Measurements from ENCODE around the gene FRG2B.
"Not testable (repeated sequence)": the region's sequence is repeated elsewhere in the genome, so short reads cannot be mapped to it uniquely, and the experiment has no call there.

FRG2B gene

GRCh38 chr10:133626695-133627094 lies at the start of gene FRG2B:
Gene FRG2B (minus strand): TSS chr10:133626795. CDS start chr10:133626742, 53 bp downstream.
- not testable (repeated sequence) for DNase-seq

DNA sequence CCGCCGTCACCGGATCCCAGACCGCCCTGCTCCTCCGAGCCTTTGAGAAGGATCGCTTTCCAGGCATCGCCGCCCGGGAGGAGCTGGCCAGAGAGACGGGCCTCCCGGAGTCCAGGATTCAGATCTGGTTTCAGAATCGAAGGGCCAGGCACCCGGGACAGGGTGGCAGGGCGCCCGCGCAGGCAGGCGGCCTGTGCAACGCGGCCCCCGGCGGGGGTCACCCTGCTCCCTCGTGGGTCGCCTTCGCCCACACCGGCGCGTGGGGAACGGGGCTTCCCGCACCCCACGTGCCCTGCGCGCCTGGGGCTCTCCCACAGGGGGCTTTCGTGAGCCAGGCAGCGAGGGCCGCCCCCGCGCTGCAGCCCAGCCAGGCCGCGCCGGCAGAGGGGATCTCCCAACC lies 40.9 kb upstream of the FRG2B start:
- not testable (repeated sequence) for DNase-seq

DNA sequence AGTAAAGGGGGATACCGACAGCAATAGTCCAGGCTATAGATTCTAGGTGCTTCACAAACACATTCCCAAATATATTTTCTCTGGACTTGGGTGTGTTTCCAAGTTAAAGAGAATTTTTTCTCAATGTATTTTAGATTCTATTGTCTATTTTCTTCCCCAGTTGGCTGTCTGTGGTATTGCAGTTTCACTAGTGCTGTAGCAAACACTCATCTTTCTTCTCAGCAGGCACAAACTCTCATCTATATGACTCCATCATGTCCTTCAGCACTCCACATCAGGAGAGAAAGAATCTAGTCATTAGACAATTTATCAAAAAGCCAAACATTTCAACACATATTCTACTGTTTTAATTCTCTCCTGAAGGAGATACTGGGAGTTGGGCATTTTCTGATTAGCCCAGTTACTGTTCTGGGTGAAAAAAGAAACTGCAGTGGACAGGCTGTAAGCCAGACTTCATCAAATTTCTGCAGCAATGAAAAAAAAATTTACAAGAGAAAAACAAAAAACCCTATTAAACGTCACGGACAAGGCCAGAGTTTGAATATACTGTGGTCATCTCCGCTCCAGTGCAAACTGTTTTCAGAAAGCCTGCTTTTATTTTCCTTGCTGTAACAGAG lies 37.1 kb upstream of the FRG2B start:
- not testable (repeated sequence) for DNase-seq

DNA sequence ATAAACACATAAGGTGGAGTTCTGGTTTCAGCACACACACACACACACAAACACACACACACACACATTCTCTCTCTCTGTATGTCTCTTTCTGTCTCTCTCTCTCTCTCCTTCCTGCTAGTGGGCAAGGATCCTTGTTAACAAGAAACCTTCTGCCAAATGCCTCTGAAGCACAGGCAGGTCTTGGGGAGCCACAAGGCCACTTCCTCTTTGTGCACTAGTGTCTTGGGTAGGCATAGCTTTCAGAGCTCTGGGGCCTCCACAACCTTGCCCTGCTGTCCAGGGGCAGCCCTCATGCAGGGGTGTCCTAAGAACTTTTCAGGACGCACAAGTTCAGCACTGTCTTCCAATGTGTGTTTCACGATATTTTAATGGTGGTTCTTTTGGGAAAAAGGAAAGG lies 34.5 kb upstream of the FRG2B start:
- not testable (repeated sequence) for DNase-seq

DNA sequence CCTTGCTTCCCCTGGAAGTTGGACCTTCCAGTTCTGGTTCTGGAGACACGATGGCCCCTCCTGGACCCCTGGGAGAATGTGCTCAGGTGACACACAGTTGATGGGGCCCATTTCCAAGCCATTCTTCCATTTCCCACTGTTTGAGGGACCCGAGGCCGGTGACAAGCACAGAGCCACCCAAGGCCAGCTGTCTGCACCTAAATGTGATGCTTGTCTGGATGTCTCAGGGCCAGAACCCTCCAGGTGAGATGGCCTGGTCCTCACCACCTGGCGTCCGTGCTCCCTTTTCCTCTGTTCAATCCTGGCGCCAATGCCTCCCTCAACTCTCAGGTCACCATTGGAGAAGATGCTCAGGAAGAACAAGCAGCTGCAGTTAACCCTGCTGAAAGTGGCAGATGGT lies 33.9 kb upstream of the FRG2B start:
- DNase-seq: not testable (repeated sequence)

DNA sequence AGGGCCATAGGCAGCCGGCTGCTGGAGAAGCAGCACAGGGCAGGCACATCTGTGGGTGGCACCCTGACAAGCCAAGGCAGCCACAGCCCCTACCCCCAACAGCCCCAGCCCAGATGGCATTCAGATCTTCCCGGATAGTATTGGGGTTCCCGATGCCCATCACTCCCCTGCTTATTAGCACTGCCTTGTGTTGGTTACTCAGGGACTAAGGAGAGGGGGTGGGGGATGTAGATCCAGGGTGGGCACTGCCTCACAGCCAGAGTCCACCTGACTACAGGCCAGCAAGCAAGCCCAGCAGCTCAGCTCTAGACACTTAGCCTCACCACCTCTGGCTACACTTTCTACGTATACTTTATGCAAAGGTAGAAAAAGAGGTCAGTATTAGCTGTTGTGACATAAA lies 30.7 kb upstream of the FRG2B start:
- not testable (repeated sequence) for DNase-seq

DNA sequence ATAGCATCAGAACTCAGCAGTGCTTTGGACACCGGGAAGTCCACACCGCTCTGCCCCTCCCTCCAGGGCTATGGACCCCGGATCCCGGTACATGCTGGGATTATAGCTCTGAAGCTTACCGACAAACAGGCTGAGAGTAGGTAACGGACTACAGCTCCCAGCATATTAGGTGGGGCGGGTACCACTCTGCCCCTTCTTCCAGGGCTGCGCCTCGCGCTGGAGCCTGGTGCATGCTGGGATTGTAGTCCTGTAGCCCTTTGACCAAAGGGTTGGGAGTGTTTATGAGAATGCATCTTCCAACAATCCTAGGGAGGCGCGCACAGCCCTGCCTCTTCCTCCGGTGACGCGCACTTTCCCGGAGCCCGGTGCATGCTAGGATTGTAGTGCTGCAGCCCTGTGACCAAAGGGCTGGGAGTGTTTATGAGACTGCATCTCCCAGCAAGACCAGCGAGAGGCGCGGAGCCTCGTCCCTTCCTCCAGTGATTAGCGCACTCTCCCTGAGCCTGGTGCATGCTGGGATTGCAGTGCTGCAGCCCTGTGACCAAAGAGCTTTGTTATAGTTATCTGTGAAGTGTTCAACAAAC lies 22.4 kb upstream of the FRG2B start:
- not testable (repeated sequence) for DNase-seq

DNA sequence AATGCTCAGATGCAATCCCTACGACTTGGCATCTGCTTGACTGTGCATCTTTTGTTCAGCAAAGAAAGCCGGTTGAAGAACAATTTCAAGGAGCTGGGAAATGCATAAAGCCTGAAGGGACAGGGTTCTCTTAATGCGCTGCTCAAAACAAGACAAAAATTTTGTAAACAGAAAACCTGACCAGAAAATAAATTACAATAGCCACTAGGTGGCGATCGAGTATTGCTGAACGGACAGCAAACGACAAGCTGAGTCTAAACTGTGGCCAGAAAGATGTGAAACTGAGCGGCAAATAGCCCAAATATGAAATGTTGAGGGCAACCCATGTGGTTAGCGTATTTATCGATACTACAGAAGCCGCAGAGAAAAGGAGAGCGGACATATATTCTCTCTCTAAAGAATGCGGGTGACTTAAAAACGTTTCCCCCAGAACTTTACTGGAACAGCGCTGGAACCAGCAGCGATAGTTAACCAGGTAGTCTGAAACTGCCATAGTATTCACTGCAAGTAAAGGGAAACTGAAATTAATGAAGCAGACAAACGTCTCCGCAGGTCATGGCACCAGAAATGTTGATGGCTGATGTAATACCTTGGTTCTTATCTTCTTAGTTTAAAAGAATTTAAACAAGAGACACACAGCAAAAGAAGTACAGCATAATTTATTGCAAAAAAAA lies 20.6 kb upstream of the FRG2B start:
- peak in 1 of 2 donors; percentile 17 for DNase-seq

DNA sequence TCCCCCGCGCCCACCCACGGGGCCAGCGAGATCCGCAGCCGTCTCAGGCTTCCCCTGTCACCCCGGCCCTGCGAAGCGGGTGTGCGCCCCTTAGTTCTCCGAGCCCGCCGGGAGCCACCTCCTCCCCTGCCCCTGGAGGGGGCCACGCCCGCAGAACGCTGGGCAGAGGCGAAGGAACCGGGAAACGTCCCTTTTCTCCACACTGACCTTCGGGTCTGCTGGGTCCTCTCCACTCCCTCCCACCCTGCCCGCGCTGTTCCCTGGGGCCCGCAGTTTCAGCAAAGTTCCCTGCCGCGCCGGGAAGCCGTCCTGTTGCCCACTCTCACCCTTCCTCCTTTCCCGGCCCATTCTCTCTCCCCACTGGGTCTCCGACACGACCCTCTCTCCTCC lies 11.2 kb upstream of the FRG2B start:
- not testable (repeated sequence) for DNase-seq

DNA sequence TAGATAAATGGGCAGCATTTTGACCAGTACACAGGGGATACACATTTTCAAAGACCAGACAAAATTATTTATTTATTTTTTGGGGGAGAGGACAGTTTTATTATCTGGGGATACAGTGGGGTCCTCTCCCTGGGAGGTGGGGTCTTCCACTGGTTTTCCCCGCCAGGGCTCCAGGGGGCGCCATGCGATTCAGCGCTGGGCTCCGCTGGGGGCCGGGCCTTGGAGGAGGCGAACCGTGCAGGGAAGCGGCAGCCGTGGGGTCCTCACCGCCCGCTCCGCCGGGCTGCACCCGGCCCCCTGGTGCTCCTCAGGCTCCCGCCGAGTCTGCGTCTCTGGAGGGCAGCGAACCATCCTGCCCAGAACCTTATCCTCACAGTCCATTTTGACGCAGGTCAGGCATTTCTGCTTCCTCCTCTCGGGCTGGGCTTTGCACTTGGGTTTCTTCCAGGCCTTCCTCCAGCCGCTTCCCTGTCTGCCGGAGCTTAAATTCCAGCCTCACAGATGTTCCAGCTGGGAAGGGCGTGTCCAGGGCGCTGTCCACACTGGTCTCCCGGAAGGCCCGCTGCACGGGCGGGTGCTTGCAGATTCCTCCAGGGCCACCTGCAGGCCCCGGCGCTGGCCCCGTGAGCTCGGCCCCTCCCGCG lies 10.7 kb upstream of the FRG2B start:
- not testable (repeated sequence) for DNase-seq

DNA sequence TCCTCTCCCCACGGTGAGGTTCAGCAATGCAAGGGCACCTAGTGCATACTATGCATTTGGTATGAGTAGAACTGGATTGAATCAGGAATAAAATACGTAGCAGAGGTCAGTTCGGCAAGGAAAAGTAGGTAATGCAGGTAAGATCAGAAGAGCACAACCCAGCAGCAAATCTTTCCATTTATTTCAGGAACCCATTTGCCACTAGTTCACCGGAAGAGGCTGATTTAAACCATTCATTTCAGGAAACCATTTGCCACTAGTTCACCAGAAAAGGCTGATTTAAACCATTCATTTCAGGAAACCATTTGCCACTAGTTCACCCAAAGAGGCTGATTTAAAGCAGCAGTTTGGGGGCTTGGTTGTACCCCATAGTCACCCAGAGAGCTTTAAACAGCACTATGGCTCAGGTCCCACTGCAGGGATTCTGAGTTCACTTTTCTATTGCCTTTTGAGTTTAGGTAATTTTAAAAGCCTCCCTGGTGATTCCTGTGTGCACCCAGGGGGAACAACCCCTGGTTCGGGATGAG lies 4.2 kb upstream of the FRG2B start:
- DNase-seq: not testable (repeated sequence)

DNA sequence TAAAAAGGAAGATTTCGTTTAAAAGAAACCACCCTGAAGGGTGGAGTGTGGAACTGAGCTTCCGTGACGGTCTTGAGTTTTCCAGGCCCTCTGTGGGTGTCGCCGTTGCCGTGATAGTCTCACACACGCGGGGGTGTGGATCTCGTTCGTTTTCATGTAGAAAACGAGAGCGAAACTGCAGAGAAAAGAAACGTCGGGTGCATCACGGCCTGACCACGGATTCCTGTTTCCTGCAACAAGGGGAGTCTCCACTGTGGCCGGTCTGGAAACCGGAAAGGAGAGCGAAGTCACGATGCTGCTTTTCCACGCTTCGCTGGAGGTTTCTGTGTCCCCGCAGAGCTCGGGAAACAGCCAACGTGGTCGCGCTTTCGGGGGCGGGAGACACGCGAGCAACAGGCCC lies 4.1 kb downstream of the FRG2B start:
- DNase-seq: not testable (repeated sequence)

- no peak for DNase-seq
These were observed 7.7 kb downstream of the FRG2B start for GRCh38 chr10:133618851-133619250.

DNA sequence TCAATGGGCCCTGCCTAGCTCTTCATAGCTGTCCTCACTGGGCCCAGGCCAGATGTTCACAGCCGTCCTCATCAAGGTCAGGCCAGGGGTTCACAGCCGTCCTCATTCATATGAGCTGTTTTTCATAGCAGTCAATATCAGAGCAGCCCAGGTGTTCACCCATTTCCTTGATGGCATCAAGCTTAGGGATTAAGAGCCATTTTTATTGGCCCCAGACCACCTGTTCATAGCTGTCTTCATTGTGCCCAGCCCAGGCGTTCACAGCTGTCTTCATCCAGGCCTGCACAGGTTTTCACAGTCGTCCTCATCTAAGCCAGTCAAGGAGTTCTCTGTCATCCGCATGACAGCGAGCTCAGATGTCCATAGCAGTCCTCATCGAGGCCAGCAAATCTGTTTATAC lies 9.4 kb downstream of the FRG2B start:
- DNase-seq: no peak

GRCh38 chr10:133616371-133617130 lies 10.0 kb downstream of the FRG2B start:
- no peak for DNase-seq

DNA sequence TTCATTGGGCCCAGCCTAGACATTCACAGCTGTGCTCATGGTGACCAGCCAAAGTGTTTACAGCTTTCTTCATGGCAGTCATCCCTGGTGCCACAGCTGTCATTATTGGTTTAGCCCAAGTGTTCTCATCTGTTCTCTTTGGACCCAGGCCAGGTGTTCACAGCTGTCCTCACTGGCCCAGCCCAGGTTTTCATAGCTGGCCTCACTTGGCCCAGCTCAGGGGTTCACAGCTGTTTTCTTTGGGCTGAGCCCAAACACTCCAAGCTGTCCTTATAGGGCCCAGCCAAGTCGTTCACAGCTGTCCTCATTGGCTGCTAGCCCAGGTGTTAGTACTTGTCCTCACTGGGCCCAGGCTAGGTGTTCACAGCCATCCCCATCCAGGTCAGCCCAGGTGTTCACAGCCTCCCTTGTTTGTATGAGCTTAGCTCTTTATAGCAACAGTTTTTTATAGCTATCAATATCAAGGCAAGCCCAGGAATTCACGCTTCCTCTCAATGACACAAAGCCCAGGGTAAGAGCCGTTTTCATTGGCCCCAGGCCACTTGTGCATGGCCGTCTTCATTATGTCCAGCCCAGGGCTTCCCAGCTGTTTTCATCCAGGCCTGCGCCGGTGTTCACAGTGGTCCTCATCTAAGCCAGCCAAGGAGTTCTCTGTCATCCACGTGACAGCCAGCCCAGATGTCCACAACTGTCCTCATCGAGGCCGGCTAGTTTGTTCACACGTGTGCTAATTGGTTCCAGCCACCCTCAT lies 11.6 kb downstream of the FRG2B start:
- DNase-seq: no peak

DNA sequence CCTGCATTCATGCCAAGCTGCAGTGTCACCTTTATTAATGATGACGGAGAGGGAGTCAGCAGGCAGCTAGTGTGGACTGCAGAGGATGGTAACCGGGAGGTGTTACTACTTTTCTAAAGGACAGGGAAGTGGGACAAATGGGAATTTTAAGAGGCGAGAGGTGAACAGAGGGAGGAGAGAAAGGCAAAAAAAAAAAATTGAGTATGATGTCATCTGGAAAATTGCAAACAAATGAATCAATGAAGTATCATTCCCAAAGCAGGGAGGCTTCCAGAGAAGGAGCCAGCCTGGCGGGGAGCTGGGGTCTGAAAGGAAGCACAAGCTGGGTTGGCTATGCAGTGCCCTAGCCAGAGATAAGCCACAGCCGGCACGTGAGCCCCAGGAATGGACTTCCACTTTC lies 12.9 kb downstream of the FRG2B start:
- DNase-seq: no peak

GRCh38 chr10:133611079-133611478 lies 15.5 kb downstream of the FRG2B start:
- no peak for DNase-seq

DNA sequence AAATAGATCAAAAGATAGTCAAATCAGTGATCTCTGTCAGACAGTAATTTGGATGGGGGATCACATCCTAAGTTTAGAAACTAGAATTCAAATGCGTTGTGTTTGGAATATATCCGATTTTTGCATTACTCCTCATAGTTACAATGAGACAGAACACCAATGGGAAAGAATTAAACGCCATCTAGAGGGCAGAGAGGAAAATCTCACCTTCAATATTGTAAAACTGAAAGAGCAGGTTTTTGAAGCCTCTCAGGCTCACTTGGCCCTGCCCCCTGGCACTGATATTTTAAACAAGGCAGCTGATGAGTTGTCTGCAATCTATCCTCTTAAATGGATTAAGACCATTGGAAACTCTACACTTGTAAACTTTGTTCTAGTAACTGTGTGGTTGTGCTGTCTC lies 17.7 kb downstream of the FRG2B start:
- DNase-seq: no peak

DNA sequence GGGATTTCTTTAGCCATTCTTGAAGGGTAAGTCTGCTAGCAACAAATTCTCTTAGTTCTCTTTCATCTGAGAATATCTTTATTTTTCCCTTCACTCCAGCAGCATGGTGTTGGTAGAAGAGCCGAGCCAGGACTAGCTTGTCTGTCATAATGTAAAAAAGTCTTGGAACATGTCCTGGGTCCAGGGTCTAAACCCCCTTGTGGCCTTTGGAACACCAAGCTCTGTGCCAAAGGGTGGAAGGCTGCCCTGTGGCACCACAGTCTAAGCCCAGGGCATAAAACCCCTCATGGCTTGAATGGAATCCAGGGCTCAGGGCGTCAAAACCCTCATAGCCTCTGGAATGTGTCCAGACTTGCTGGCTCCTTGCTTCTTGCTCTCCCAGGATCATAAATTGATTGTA lies 23.2 kb downstream of the FRG2B start:
- not testable (repeated sequence) for DNase-seq

- no peak for DNase-seq
These were observed 25.9 kb downstream of the FRG2B start for GRCh38 chr10:133600657-133601056.

DNA sequence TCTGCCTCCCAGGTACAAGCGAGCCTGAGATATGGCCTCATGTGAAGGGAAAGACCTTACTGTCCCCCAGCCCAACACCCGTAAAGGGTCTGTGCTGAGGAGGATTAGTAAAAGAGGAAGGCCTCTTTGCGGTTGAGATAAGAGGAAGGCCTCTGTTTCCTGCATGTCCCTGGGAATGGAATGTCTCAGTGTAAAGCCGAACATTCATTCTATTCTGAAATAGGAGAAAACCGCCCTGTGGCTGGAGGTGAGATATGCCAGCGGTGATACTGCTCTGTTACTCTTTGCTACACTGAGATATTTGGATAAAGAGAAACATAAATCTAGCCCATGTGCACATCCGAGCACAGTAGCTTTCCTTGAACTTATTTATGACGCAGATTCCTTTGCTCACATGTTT lies 26.7 kb downstream of the FRG2B start:
- not testable (repeated sequence) for DNase-seq

Data from CD4-positive, alpha-beta T cell treated with Interleukin-1 beta for 1 hour (primary cell).